Measurements from ENCODE around the gene RAB5A. TPM values are rescaled to one million over a fixed set of nuclear protein-coding genes. Genes with fewer than 3 reads are reported as not detected.

The RAB5A gene
- total and polyA plus RNA-seq, 2 donors from 2014 or later = 27.6 to 76.9 TPM

DNA sequence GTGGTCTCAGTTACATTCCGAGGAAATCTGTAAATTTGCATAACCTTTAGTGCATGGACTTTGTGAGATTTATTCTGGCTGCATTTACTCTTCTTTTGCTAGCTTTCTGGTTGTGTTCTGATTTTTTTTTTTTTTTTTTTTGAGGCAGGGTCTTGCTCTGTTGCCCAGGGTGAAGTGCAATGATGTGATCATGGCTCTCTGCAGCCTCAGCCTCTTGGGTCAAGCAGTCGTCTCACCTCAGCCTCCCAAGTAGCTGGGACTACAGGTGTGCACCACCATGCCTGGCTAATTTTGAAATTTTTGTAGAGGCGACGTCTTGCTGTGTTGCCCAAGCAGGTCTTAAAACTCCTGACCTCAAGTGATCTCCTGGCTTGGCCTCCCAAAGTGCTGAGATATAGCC, 12.6 kb downstream of the RAB5A start:
- TF ChIP-seq, protein P1, sequence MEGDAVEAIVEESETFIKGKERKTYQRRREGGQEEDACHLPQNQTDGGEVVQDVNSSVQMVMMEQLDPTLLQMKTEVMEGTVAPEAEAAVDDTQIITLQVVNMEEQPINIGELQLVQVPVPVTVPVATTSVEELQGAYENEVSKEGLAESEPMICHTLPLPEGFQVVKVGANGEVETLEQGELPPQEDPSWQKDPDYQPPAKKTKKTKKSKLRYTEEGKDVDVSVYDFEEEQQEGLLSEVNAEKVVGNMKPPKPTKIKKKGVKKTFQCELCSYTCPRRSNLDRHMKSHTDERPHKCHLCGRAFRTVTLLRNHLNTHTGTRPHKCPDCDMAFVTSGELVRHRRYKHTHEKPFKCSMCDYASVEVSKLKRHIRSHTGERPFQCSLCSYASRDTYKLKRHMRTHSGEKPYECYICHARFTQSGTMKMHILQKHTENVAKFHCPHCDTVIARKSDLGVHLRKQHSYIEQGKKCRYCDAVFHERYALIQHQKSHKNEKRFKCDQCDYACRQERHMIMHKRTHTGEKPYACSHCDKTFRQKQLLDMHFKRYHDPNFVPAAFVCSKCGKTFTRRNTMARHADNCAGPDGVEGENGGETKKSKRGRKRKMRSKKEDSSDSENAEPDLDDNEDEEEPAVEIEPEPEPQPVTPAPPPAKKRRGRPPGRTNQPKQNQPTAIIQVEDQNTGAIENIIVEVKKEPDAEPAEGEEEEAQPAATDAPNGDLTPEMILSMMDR (IDR thresholded peaks at IDR 0.05; ENCODE audit: borderline replicate concordance, extremely low read depth, insufficient read depth) = no peak
- FAIRE-seq (no peak), DNase-seq (no peak)
- no peaks in the 10 kb centered on the region for H3K4me1 ChIP-seq (ENCODE audit: control insufficient read depth in 2 of 3, insufficient read depth in 2 of 3, low read depth in 1 of 3, low read length in 3 of 3)
- no peaks in the 10 kb centered on the region for H3K27me3 ChIP-seq (ENCODE audit: control insufficient read depth, insufficient read depth, low read length)
- no peak overlapping the region for H3K27ac ChIP-seq (ENCODE audit: low read depth in 2 of 2, low read length in 2 of 2)
- intact Hi-C loops (cut with DNase I) = no loop called here
- H3K36me3 ChIP-seq (ENCODE audit: control insufficient read depth in 2 of 3, insufficient read depth in 3 of 3, low read length in 3 of 3) = peaks cover 0 to 5% (median 3%) of the 10 kb centered on the region in 3 donors
- no peaks in the 10 kb centered on the region for H3K9me3 ChIP-seq (ENCODE audit: control insufficient read depth in 2 of 3, insufficient read depth in 1 of 3, low read length in 3 of 3)
- H3K4me3 ChIP-seq (ENCODE audit: low read length in 3 of 3) = no peak overlapping the region
- H3K9ac ChIP-seq (ENCODE audit: low read length in 3 of 3) = no peak overlapping the region

DNA sequence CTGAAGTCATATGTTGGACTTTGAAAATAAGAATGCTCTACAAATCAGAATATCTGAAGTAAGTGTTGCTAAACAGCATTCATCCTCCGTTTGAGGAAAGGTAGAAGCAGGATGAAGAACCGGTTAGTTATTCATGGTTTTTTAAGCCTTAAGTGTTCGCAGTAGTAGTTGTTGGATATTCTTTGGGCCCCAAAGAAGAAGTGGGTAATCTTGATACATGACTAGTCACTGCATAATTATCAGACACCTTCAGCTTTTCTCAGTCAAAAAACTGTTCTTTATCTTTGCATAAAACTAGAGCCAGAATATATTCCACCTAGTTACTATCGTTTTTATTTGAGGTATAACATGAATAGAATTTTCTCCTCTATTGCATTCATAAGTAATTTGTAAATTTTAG, 13.8 kb downstream of the RAB5A start:
- Histone ChIP-seq H3K27ac (ENCODE audit: low read depth in 2 of 2, low read length in 2 of 2) (no peak overlapping the region), H3K27me3 (ENCODE audit: control insufficient read depth, insufficient read depth, low read length) (no peaks in the 10 kb centered on the region), H3K36me3 (ENCODE audit: control insufficient read depth in 2 of 3, insufficient read depth in 3 of 3, low read length in 3 of 3) (peaks cover 0 to 5% (median 3%) of the 10 kb centered on the region in 3 donors), H3K4me1 (ENCODE audit: control insufficient read depth in 2 of 3, insufficient read depth in 2 of 3, low read depth in 1 of 3, low read length in 3 of 3) (no peaks in the 10 kb centered on the region), H3K4me3 (ENCODE audit: low read length in 3 of 3) (no peak overlapping the region), H3K9me3 (ENCODE audit: control insufficient read depth in 2 of 3, insufficient read depth in 1 of 3, low read length in 3 of 3) (no peaks in the 10 kb centered on the region), H3K9ac (ENCODE audit: low read length in 3 of 3) (no peak overlapping the region)
- intact Hi-C loops (cut with DNase I) = no loop called here
- DNase-seq (no peak), FAIRE-seq (no peak)
- TF ChIP-seq, protein P1 (IDR thresholded peaks at IDR 0.05; ENCODE audit: borderline replicate concordance, extremely low read depth, insufficient read depth) = no peak

- no peak overlapping the region for H3K27ac ChIP-seq (ENCODE audit: low read depth in 2 of 2, low read length in 2 of 2)
- no peaks in the 10 kb centered on the region for H3K36me3 ChIP-seq (ENCODE audit: control insufficient read depth in 2 of 3, insufficient read depth in 3 of 3, low read length in 3 of 3)
- TF ChIP-seq, protein P1 (IDR thresholded peaks at IDR 0.05; ENCODE audit: borderline replicate concordance, extremely low read depth, insufficient read depth) = no peak
- H3K9me3 ChIP-seq (ENCODE audit: control insufficient read depth in 2 of 3, insufficient read depth in 1 of 3, low read length in 3 of 3) = no peaks in the 10 kb centered on the region
- H3K27me3 ChIP-seq (ENCODE audit: control insufficient read depth, insufficient read depth, low read length) = no peaks in the 10 kb centered on the region
- no peak overlapping the region for H3K9ac ChIP-seq (ENCODE audit: low read length in 3 of 3)
- intact Hi-C loops (cut with DNase I) = no loop called here
- DNase-seq (no peak), FAIRE-seq (no peak)
- no peak overlapping the region for H3K4me3 ChIP-seq (ENCODE audit: low read length in 3 of 3)
- no peaks in the 10 kb centered on the region for H3K4me1 ChIP-seq (ENCODE audit: control insufficient read depth in 2 of 3, insufficient read depth in 2 of 3, low read depth in 1 of 3, low read length in 3 of 3)
Observed at GRCh38 chr3:19961960-19962359, 15.1 kb downstream of the RAB5A start.

GRCh38 chr3:19967208-19967607, 20.3 kb downstream of the RAB5A start:
- no peak for DNase-seq
- intact Hi-C loops (cut with DNase I) = no loop called here
- no peak for FAIRE-seq

More at GRCh38 chr3:19967208-19967607, 20.3 kb downstream of the RAB5A start:
- TF ChIP-seq, protein P1 (IDR thresholded peaks at IDR 0.05; ENCODE audit: borderline replicate concordance, extremely low read depth, insufficient read depth) = no peak
- H3K4me1 ChIP-seq (ENCODE audit: control insufficient read depth in 2 of 3, insufficient read depth in 2 of 3, low read depth in 1 of 3, low read length in 3 of 3) = peaks cover 0 to 5% (median 0%) of the 10 kb centered on the region in 3 donors
- H3K27me3 ChIP-seq (ENCODE audit: control insufficient read depth, insufficient read depth, low read length) = no peaks in the 10 kb centered on the region
- no peak overlapping the region for H3K27ac ChIP-seq (ENCODE audit: low read depth in 2 of 2, low read length in 2 of 2)
- H3K9me3 ChIP-seq (ENCODE audit: control insufficient read depth in 2 of 3, insufficient read depth in 1 of 3, low read length in 3 of 3) = no peaks in the 10 kb centered on the region
- H3K9ac ChIP-seq (ENCODE audit: low read length in 3 of 3) = no peak overlapping the region
- no peaks in the 10 kb centered on the region for H3K36me3 ChIP-seq (ENCODE audit: control insufficient read depth in 2 of 3, insufficient read depth in 3 of 3, low read length in 3 of 3)
- no peak overlapping the region for H3K4me3 ChIP-seq (ENCODE audit: low read length in 3 of 3)
